ENCODE results near the gene IGFALS.

- TF ChIP-seq CTCF (conservative IDR thresholded peaks at IDR 0.05; ENCODE audit: low read depth, low read length), result no peak
- no peak for TF ChIP-seq MAFK (IDR thresholded peaks at IDR 0.05; ENCODE audit: low read depth, low read length)
- TF ChIP-seq POLR2A (IDR thresholded peaks at IDR 0.05; ENCODE audit: low read depth, low read length), result no peak
- no peak for TF ChIP-seq MAZ (IDR thresholded peaks at IDR 0.05; ENCODE audit: borderline replicate concordance, low read depth, low read length)
- no peak for TF ChIP-seq CEBPB (IDR thresholded peaks at IDR 0.05; ENCODE audit: low read depth, low read length)
- TF ChIP-seq SMC3 (IDR thresholded peaks at IDR 0.05; ENCODE audit: low read depth, low read length), result no peak
- TF ChIP-seq RAD21 (IDR thresholded peaks at IDR 0.05; ENCODE audit: low read length), result no peak
- no peak for TF ChIP-seq ELK1 (IDR thresholded peaks at IDR 0.05; ENCODE audit: borderline replicate concordance, low read depth, low read length)
- TF ChIP-seq MXI1 (IDR thresholded peaks at IDR 0.05; ENCODE audit: borderline replicate concordance, low read depth, low read length), result no peak
- TF ChIP-seq USF2 (IDR thresholded peaks at IDR 0.05; ENCODE audit: low read depth, low read length), result no peak
- TF ChIP-seq BHLHE40 (IDR thresholded peaks at IDR 0.05; ENCODE audit: low read depth, low read length), result no peak
Observed at GRCh38 chr16:1818204-1818872, 24.8 kb upstream of the IGFALS start.
